CD4-positive, CD25-positive, alpha-beta regulatory T cell (primary cell): ENCODE results near the gene TPRG1L. TPM values are rescaled to one million over a fixed set of nuclear protein-coding genes. Genes with fewer than 3 reads are reported as not detected.
"Not testable (repeated sequence)": the region's sequence is repeated elsewhere in the genome, so short reads cannot be mapped to it uniquely, and the experiment has no call there.

Experiments used
- ATAC-seq, 2 donors: fragments of 150-1000 bp; cut with Tn5 transposase; one replicate each; pipeline ENCODE4 v1.10.0; 2021; ENCODE audit warnings: low read depth in 2 of 2, moderate number of reproducible peaks in 2 of 2, moderate library complexity in 1 of 2
- DNase-seq, 3 donors: peaks; one replicate each; pipeline versions ENCODE4 v3.0.0 to v3.0.0-alpha.2; 2012 to 2022; ENCODE audit warnings: mixed read lengths in 1 of 3
- H3K27ac ChIP-seq: one replicate; pipeline ENCODE4 v1.7.0; 2013; ENCODE audit warnings: mild to moderate bottlenecking, low read length; ENCODE audit not compliant: insufficient read depth, poor library complexity, severe bottlenecking
- H3K27me3 ChIP-seq: one replicate; pipeline ENCODE4 v1.7.0; 2013; ENCODE audit warnings: low read length; ENCODE audit not compliant: control insufficient read depth, insufficient read depth
- H3K36me3 ChIP-seq: one replicate; pipeline ENCODE4 v1.7.0; 2013; ENCODE audit warnings: mild to moderate bottlenecking, low read length, moderate library complexity; ENCODE audit not compliant: control insufficient read depth, insufficient read depth
- H3K4me1 ChIP-seq: 2 replicates; pipeline ENCODE4 v1.7.0; 2013; ENCODE audit warnings: mild to moderate bottlenecking, low read length; ENCODE audit not compliant: insufficient read depth, control insufficient read depth, poor library complexity, severe bottlenecking
- H3K4me3 ChIP-seq: one replicate; pipeline ENCODE4 v1.7.0; 2013; ENCODE audit warnings: low read depth, mild to moderate bottlenecking, low read length, moderate library complexity
- H3K9me3 ChIP-seq, 2 experiments: 1 replicate in 1 of 2; 2 replicates in 1 of 2; pipeline ENCODE4 v1.7.0; 2013; ENCODE audit warnings: low read length in 2 of 2, mild to moderate bottlenecking in 1 of 2, moderate library complexity in 1 of 2; ENCODE audit not compliant: control insufficient read depth in 2 of 2
- H3K27ac Mint-ChIP-seq, 3 donors: one replicate each; pipeline ENCODE4 v1.8.0; 2020 to 2022; ENCODE audit warnings: mild to moderate bottlenecking in 3 of 3, mixed read lengths in 3 of 3, moderate library complexity in 2 of 3
- H3K27me3 Mint-ChIP-seq: one replicate; pipeline ENCODE4 v1.8.0; 2022; ENCODE audit warnings: mild to moderate bottlenecking, mixed read lengths
- H3K36me3 Mint-ChIP-seq: one replicate; pipeline ENCODE4 v1.8.0; 2020; ENCODE audit warnings: mixed read lengths
- H3K4me1 Mint-ChIP-seq, 4 donors: one replicate each; pipeline ENCODE4 v1.8.0; 2020 to 2022; ENCODE audit warnings: mixed read lengths in 4 of 4, mild to moderate bottlenecking in 1 of 4
- H3K4me3 Mint-ChIP-seq, 4 donors: one replicate each; pipeline ENCODE4 v1.8.0; 2020 to 2022; ENCODE audit warnings: mild to moderate bottlenecking in 4 of 4, mixed read lengths in 4 of 4, moderate library complexity in 3 of 4
- H3K9me3 Mint-ChIP-seq, 7 donors: one replicate each; pipeline ENCODE4 v1.8.0; 2020 to 2022; ENCODE audit warnings: mixed read lengths in 7 of 7, mild to moderate bottlenecking in 3 of 7, moderate library complexity in 2 of 7
- polyA plus RNA-seq, 4 donors: library from polyadenylated mRNA; unstranded; fragments of 300-500 nt; fragmentation: Illumina TruSeq; gene quantifications; one replicate each; pipeline ENCODE4 v1.2.3, GENCODE V29; 2021
- total RNA-seq: library from RNA; stranded (reverse); gene quantifications from one replicate; pipeline ENCODE4 v1.2.3, GENCODE V29; 2022

The TPRG1L gene
- total and polyA plus RNA-seq, 5 donors from 2014 or later, result 26.9 to 35.9 (median 34.8) TPM

DNA sequence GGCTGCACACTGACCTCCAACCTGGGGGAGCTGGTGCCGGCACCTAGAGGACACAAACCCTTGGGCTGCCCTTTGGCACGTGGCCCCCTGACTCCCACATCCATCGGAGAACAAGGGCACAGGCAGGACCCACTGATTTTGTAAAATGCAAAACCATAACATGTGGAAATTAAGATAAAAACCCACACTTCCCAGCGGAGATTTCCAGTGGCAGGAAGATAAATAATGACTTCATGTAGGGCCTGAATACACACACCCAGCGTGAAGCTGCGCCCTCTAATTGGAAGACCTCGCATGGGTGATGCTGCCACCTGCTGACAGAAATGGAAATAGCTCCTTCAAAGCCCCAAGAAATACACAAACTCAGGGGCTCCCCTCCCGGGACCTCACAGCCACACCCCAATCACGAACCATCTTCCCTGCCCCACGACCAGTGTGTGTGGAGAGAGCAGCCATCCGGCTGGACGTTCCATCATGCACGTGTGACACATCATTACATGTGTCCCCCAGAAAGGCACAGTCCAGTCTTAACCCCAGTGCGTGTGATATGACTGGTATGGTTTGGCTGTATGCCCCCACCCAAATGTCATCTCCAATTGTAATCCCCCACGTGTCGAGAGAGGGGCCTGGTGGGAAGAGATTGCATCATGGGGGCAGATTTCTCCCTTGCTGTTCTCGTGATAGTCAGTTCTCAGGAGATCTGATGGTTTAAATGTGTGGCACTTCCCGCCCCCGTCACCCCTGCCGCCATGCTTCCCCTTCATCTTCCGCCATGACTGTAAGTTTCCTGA is 5.7 kb upstream of the TPRG1L start:
- H3K9me3 ChIP-seq, result no peaks in the 10 kb centered on the region
- Mint-ChIP-seq H3K27me3 (peaks cover 1% of the 10 kb centered on the region), H3K4me1 (peaks cover 5 to 41% (median 22%) of the 10 kb centered on the region in 4 donors), H3K27ac (peak overlapping the region in 1 of 3 donors; percentile 32), H3K9me3 (peaks cover 0 to 3% (median 0%) of the 10 kb centered on the region in 7 donors), H3K36me3 (no peaks in the 10 kb centered on the region), H3K4me3 (peak overlapping the region in 2 of 4 donors; percentile 35 to 37)
- H3K36me3 ChIP-seq, result no peaks in the 10 kb centered on the region
- ATAC-seq, result peak; percentile 77 to 79
- DNase-seq, result peak; percentile 66 to 81 (median 79)
- peaks cover 21% of the 10 kb centered on the region for H3K4me1 ChIP-seq
- no peak overlapping the region for H3K27ac ChIP-seq
- no peaks in the 10 kb centered on the region for H3K27me3 ChIP-seq
- H3K4me3 ChIP-seq, result no peak overlapping the region

DNA sequence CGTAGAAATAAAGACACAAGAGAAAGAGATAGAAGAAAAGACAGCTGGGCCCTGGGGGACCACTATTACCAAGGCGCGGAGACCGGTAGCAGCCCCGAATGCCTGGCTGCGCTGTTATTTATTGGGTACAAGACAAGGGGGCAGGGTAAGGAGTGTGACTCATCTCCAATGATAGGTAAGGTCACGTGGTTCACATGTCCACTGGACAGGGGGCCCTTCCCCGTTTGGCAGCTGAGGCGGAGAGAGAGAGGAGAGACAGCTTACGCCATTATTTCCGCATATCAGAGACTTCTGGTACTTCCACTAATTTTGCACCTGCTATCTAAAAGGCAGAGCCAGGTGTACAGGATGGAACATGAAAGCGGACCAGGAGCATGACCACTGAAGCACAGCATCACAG is 4.1 kb upstream of the TPRG1L start:
- H3K9me3 Mint-ChIP-seq, result no peaks in the 10 kb centered on the region
- H3K4me1 ChIP-seq, result peaks cover 27% of the 10 kb centered on the region
- peak overlapping the region in 1 of 3 donors; percentile 71 for H3K27ac Mint-ChIP-seq
- H3K27me3 ChIP-seq, result no peaks in the 10 kb centered on the region
- no peaks in the 10 kb centered on the region for H3K9me3 ChIP-seq
- H3K4me3 Mint-ChIP-seq, result no peak overlapping the region
- ATAC-seq (no peak), DNase-seq (no peak)
- H3K36me3 ChIP-seq, result no peaks in the 10 kb centered on the region
- peaks cover 1% of the 10 kb centered on the region for H3K36me3 Mint-ChIP-seq
- H3K4me1 Mint-ChIP-seq, result peaks cover 5 to 49% (median 27%) of the 10 kb centered on the region in 4 donors
- no peak overlapping the region for H3K27ac ChIP-seq
- H3K27me3 Mint-ChIP-seq, result no peaks in the 10 kb centered on the region
- H3K4me3 ChIP-seq, result no peak overlapping the region

DNA sequence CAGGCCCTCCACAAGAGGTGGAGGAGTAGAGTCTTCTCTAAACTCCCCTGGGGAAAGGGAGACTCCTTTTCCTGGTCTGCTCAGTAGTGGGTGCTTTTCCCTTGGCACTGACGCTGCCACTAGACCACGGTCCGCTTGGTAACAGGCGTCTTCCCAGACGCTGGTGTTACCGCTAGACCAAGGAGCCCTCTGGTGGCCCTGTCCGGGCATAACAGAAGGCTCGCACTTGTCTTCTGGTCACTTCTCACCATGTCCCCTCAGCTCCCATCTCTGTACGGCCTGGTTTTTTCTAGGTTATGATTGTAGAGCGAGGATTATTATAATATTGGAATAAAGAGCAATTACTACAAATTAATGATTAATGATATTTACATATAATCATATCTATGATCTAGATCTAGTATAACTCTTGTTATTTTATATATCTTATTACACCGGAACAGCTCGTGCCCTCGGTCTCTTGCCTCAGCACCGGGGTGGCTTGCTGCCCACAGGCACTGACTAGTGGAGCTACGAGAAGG is 3.6 kb upstream of the TPRG1L start:
- not testable (repeated sequence) for H3K4me3 ChIP-seq, H3K9me3 ChIP-seq, ATAC-seq, DNase-seq, H3K9me3 Mint-ChIP-seq, H3K27me3 ChIP-seq, H3K36me3 ChIP-seq, H3K36me3 Mint-ChIP-seq, H3K27ac ChIP-seq, H3K27me3 Mint-ChIP-seq
- peak overlapping the region in 3 of 4 donors; percentile 5 to 97 (median 46) for H3K4me3 Mint-ChIP-seq
- H3K27ac Mint-ChIP-seq, result peak overlapping the region in 1 of 3 donors; percentile 93
- peaks cover 10 to 54% (median 32%) of the 10 kb centered on the region in 4 donors for H3K4me1 Mint-ChIP-seq
- H3K4me1 ChIP-seq, result peaks cover 32% of the 10 kb centered on the region

DNA sequence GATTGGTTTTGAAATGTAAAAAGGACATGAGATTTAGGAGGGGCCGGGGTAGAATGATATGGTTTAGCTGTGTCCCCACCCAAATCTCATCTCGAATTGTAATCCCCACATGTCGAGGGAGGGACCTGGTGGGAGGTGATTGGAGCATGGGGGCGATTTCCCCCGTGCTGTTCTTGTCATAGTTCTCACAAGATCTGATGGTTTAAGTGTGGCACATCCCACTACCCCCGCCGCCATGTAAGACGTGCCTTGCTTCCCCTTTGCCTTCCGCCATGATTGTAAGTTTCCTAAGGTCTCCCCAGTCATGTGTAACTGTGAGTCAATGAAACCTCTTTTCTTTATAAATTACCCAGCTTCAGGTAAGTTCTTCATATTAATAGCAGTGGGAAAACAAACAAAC is 2.7 kb upstream of the TPRG1L start:
- H3K4me1 ChIP-seq, result peaks cover 32% of the 10 kb centered on the region
- not testable (repeated sequence) for DNase-seq, H3K9me3 ChIP-seq, H3K9me3 Mint-ChIP-seq, H3K4me3 ChIP-seq, H3K27me3 ChIP-seq, H3K27me3 Mint-ChIP-seq, H3K36me3 Mint-ChIP-seq, H3K36me3 ChIP-seq, H3K27ac ChIP-seq, ATAC-seq
- Mint-ChIP-seq H3K27ac (peak overlapping the region; percentile 52 to 93 (median 92)), H3K4me3 (peak overlapping the region; percentile 86 to 99 (median 97)), H3K4me1 (peaks cover 11 to 55% (median 34%) of the 10 kb centered on the region in 4 donors)

DNA sequence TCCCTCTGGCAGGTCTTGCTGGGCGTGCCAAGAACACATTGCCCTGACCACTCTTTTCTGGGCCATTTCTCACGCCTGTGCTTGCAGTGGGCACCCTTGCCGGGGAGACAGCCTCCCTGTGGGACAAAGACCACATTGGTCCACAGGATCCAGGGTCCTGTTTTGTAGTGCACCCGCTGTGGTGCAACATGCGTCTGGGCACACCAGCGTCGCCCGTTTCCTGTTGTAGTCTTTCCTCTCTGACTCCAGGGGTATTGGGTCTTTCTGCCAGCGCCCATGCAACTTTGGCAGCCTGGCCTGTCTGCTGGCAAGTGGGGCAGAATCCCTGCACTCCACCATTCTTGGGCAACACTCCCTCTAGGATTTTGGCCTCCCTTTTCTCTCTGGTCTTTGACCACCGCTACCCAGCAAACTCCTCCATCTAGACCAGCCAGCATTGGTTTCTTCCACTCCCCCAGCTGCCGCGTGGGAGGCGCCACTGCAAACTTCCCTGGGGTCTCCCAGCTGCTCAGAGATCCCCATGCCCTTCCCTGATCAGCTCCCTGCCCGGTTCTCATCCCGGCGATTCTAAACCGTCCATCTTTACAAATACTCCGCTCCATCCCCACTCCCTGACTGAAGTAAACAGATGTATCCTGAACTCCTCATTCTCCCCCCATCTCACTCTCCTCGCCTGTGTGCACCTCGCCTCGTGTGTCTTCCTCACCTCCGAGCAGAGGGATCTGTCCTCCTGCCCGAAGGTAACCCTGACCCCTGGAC is 1.2 kb upstream of the TPRG1L start:
- H3K27ac Mint-ChIP-seq, result peak overlapping the region; percentile 93 to 99 (median 99)
- H3K27me3 ChIP-seq, result no peaks in the 10 kb centered on the region
- H3K4me3 Mint-ChIP-seq, result peak overlapping the region; percentile 97 to 100 (median 98)
- H3K9me3 Mint-ChIP-seq, result no peaks in the 10 kb centered on the region
- H3K27ac ChIP-seq, result peak overlapping the region; percentile 74
- peaks cover 7% of the 10 kb centered on the region for H3K36me3 Mint-ChIP-seq
- ATAC-seq (no peak), DNase-seq (no peak)
- H3K27me3 Mint-ChIP-seq, result no peaks in the 10 kb centered on the region
- peaks cover 11 to 55% (median 34%) of the 10 kb centered on the region in 4 donors for H3K4me1 Mint-ChIP-seq
- H3K9me3 ChIP-seq, result no peaks in the 10 kb centered on the region
- H3K4me1 ChIP-seq, result peaks cover 32% of the 10 kb centered on the region
- H3K4me3 ChIP-seq, result peak overlapping the region; percentile 64
- H3K36me3 ChIP-seq, result peaks cover 15% of the 10 kb centered on the region

DNA sequence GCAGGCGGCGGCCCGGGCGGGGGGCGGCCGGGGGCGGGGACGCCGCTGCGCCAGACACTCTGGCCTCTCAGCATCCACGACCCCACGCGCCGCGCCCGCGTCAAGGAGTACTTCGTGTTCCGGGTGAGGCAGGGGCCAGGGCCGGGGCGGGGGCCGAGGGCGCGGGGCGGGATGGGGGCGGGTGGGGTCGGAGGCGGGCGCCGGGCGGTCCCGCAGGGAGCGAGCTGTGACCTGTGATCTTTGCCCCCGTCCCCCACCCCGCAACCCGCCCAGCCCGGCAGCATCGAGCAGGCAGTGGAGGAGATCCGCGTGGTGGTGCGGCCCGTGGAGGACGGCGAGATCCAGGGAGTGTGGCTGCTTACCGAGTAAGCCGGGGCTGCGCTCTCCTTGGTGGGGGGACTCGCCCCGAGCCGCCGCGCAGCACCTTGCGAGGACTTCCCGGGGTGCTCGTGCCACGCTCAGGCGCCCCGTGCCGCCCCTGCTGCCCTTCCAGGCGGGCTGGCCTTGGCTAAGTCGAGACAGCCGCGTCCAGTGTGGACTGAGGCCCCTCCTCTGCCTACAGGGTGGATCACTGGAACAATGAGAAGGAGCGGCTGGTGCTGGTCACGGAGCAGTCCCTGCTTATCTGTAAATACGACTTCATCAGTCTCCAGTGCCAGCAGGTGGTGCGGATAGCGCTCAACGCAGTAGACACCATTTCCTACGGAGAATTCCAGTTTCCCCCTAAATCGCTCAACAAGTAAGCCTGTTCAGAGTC is 514 bp downstream of the TPRG1L start:
- Histone ChIP-seq H3K27me3 (no peaks in the 10 kb centered on the region), H3K36me3 (peaks cover 31% of the 10 kb centered on the region), H3K4me1 (peaks cover 27% of the 10 kb centered on the region), H3K4me3 (peak overlapping the region; percentile 62), H3K27ac (peak overlapping the region; percentile 68), H3K9me3 (no peaks in the 10 kb centered on the region)
- Mint-ChIP-seq H3K27ac (peak overlapping the region; percentile 84 to 99 (median 93)), H3K4me1 (peaks cover 11 to 47% (median 29%) of the 10 kb centered on the region in 4 donors), H3K9me3 (no peaks in the 10 kb centered on the region), H3K27me3 (no peaks in the 10 kb centered on the region), H3K4me3 (peak overlapping the region; percentile 97 to 100 (median 98)), H3K36me3 (peaks cover 14% of the 10 kb centered on the region)
- ATAC-seq (peak; percentile 5 to 16), DNase-seq (peak in 1 of 3 donors; percentile 43)

DNA sequence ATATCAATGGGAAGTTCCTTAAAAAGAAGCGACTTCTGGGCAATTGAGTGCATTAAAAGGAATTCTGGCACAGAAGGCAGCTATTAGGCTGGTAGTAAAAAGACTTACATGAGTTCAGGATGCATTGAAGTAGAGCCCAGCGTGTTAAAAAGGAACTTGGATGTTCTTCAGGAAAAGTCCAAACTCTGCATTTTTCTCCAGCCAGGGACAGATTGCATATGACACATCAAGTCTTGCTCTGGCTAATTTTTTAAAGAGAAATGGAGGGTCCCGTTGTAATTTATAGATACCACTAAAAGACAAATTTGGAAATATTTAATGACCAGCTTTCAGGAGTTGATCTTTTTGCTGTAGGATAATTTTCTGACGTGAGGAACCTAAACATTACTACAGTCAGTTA is 1.2 kb downstream of the TPRG1L start:
- H3K27ac Mint-ChIP-seq, result peak overlapping the region; percentile 53 to 84 (median 55)

More for the DNA sequence above, 1.2 kb downstream of the TPRG1L start:
- Histone ChIP-seq H3K9me3 (no peaks in the 10 kb centered on the region), H3K4me1 (peaks cover 27% of the 10 kb centered on the region), H3K4me3 (peak overlapping the region; percentile 62), H3K27ac (no peak overlapping the region), H3K36me3 (peaks cover 34% of the 10 kb centered on the region), H3K27me3 (no peaks in the 10 kb centered on the region)
- H3K4me3 Mint-ChIP-seq, result peak overlapping the region; percentile 82 to 97 (median 92)
- H3K9me3 Mint-ChIP-seq, result no peaks in the 10 kb centered on the region
- peaks cover 16% of the 10 kb centered on the region for H3K36me3 Mint-ChIP-seq
- DNase-seq, result no peak
- peaks cover 11 to 40% (median 27%) of the 10 kb centered on the region in 4 donors for H3K4me1 Mint-ChIP-seq
- H3K27me3 Mint-ChIP-seq, result no peaks in the 10 kb centered on the region
- ATAC-seq, result no peak
